NCI-H2081 treated with DMSO at 0.1 percent for 48 hours (cell line): ENCODE results near the gene LRRTM4.
A peak's percentile ranks its signal among the peaks of the same experiment; 100 is the strongest.
"Not testable (repeated sequence)": the region's sequence is repeated elsewhere in the genome, so short reads cannot be mapped to it uniquely, and the experiment has no call there.

Source experiments
- DNase-seq: peaks from one replicate; lab custom pipeline; 2025; lab: John Stamatoyannopoulos, UW

Gene LRRTM4

DNA sequence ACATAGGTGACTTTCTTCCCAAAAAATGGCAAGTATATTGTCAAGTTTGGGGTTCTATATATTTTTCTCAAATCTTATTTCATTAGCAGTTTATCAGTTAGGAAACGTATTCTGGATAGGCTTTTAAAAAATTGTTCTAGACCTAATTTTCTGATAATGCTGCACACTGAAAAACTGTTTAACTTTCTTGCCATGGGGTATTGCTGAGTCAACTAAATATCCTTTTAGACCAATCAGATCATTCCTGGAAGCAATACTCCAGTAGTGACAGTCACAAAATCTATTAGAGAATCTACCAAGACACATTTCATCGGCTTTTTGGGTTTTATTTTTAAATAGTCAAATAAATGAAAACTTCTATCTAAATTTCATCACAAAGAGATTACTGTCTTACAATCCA is 440.6 kb downstream of the LRRTM4 start:
- no peak for DNase-seq

DNA sequence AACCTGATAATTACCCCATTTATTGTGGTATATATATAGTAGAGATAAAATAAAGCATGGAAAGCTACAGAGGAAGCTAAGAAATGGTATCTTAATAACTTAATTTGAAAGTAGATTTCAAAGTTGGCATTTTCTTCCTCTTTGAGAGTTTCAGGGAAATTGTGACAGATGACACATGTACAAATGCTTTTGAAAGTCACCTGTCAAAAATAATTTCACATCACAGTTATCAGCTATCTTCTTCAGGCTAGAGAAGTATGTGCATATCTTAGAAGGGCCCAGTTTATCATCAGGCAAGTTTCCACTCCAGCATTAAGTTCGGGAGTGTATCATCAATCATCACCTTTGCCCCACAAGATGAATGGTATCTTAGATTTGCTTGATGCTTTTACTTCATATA is 457.9 kb downstream of the LRRTM4 start:
- no peak for DNase-seq

DNA sequence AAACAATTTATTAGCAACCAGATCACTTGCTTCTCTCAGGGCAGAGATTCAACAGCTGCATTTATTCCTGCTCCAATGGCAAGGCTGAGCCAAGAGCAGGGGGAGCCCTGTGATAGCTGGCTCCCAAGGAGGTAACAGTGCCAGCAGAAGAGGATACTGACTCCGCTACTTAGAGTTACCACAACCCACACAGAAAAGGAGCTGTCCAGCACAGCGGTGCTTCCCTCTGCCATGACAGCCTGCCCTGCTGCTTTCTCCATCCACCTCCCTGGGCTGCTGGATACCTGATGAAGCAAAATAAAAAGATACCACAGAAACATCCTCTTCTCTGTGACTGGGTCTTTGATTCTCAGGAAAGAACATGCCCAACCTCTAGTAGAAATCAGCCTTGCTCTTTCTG is 467.2 kb downstream of the LRRTM4 start:
- no peak for DNase-seq

DNA sequence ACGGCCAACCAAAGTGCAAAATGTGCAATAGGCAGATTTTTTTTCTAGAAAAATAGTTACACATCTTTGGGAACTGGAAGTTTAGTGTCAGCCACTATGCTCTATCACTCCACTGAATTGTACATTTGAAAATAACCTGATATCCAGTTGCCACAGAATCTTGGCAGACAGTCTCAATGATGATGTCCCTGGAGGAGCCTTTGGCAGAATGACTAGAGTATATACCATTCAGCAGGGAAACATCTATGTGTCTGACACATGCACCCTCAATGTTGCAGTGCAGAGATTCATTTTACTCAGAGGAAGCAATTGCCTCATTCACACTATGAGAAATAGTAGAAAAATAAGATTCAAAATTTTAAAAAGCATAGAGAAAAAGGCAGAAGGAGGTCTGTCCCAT is 475.8 kb downstream of the LRRTM4 start:
- DNase-seq, result no peak

DNA sequence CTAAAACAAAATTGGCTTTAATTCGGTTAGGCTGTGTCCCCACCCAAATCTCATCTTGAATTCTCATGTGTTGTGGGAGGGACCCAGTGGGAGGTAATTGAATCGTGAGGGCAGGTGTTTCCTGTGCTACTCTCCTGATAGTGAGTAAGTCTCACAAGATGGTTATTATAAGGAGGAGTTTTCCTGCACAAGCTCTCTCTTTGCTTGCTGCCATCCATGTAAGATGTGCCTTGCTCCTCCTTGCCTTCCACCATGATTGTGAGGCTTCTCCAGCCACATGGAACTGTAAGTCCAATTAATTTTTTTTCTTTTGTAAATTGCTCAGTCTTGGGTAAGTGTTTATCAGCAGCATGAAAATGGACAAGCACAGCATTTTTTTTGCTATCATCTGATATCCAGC is 476.7 kb downstream of the LRRTM4 start:
- DNase-seq, result not testable (repeated sequence)

DNA sequence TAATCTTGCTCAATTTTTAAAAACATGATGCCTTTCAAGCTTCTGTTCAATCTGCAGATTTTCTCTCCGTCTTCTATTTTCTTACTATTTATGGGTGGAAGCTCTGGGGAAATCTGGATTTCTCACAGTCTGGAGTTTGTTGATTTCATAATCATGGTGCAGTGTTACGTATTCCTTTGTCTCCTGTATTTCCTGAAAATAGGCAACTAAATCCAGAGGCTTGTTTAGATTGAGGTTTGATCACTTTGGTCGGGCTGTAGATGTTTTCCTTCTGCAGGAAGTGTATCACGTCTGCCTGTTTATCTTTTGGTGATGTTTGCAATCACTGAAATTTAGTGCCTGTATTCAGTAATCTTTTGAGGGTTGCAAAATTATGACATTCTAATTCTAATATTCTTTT is 487.7 kb downstream of the LRRTM4 start:
- no peak for DNase-seq

DNA sequence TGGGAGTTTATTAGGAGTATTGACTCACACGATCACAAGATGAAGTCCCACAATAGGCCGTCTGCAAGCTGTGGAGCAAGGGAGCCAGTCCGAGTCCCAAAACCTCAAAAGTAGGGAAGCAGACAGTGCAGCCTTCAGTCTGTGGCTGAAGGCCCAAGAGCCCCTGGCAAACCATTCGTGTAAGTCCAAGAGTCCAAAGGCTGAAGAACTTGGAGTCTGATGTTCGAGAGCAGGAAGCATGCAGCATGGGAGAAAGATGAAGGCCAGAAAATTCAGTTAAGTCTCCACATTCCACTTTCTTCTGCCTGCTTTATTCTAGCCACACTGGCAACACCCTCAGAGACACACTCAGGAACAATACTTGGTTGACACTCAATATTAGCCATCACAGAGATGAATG is 492.9 kb downstream of the LRRTM4 start:
- not testable (repeated sequence) for DNase-seq

DNA sequence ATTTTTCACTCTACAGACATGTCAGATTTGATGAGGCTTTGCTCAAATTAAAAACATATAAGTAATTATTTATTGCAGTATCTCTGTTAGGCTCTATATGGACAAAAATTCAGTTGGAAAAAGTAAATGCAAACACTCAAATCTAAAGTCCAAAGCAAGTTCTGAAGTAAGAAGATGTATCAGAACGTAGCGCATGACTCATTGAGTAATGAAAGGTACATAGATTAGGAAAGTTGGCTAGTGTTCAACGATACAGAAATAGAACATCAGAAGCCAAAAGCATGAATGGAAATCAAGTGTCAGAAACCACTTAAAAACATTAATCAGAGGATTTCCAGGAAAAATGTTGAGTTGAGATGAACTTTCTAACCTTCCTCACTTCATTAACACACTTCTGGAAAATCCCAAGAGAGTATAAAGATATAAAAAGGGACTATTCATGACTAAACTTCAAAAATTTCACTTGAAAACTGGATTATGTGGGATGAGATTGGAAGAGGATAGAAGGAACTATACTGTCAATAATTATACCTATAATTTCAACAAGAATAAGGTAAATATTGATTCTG is 494.1 kb downstream of the LRRTM4 start:
- no peak for DNase-seq

DNA sequence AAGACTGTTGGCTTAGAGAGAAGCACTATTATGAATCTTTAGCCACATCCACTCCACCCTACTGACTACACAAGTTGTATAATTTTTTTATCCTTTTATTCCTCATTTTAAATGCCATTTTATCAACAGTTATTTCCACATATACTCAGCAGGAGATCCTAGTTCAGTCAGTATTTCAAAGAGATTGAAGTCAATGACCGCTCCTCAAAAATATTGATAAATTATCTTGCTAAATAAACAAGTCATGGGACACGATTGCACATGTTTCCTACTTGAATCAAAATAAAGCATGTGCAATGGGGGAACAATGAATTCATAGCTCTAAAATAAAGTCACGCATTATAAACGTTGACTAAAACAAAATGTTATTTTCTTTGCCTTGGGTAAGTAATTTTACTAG is 496.5 kb downstream of the LRRTM4 start:
- DNase-seq, result no peak

DNA sequence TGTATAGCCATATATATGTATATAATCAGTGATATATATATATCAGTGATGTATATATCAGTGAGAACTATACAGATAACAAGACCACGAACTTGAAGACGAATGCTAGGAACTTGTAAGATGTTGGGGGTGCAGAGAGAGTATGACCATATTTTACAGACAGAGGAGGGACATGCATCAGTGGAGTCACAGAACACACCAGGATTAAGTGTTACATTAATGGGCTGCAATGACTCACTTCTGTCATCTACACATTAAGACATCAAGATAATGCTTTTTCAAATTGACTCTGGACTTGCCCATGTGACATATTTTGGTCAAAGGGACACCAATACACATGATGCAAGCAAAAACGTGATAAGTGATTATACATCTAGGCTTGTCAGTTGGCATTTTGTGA is 501.0 kb downstream of the LRRTM4 start:
- no peak for DNase-seq

DNA sequence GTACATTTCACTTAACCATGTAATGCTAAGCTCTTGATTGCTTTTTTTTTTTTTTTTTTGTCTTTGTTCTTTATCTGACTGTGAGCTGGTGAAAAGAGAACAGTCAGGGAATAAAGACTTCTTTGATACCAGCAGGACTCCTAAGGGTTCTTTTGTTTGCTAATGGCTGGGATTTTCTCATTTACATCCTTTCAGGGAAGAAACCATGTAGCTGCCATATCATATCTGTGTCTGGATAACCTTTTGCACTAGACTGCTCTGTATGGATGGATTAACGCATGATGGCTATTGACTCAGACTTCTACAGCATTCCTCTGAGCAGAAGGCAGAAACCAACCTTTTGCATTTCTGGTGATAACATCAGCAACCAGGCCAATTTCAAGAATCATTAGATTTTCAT is 504.0 kb downstream of the LRRTM4 start:
- no peak for DNase-seq

DNA sequence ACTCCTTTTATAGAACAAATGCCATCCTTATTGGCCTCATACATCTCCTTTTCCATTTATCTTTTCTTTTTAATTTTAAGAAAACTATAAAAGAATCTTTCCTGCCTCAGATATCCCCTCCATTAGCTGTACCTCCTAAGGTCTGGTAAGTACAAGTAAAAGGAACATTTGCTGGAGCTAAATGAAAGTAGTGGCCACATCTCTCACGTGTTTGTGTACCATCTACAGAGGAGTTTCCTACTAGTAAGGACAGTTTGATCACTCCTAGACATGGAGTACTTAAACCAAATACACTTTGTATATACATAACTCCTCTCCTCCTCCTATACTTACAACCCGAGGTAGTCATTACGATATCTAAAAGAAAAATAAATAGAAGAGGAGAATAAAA is 504.8 kb downstream of the LRRTM4 start:
- DNase-seq, result no peak

DNA sequence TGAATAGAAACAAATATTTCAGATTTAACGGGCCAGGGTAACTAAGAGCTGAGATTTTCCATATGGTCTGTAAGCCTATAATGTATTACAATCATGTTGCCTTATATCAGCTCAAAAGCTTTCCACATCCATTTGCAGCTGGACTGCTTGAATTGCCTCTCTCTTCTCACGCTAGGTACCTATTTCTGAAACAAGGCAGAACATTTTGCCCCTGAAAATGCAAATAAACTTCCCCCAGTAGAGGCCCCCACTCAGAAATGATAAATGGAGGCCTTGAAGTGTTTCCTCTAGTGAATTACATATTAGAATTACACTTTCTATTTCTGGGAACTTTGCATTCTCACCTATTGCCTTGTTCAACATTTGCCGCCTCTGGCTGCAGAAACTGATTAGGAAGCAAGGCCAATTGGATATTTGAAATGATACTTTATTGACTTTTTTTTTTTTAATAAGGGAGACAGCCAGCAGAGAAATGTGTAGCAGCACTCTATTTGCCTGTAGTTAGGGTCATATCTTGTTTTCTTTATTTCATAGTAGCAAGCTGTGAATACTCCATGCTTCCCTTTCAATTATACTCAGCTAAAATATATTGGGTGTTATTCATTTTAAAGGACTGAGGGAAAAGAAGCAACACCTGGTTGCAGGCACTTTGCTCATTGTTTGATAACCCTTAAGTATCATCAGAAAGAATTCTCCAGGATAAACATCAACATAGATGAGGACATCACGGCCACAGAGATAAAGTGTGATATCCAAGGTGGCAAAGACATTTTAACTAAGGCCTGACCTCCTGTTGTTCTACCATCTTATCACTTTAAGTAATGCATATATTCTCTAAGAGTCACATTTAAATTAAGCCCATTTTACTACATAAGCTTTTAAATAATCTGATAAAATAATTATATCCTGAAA is 505.5 kb downstream of the LRRTM4 start:
- no peak for DNase-seq

DNA sequence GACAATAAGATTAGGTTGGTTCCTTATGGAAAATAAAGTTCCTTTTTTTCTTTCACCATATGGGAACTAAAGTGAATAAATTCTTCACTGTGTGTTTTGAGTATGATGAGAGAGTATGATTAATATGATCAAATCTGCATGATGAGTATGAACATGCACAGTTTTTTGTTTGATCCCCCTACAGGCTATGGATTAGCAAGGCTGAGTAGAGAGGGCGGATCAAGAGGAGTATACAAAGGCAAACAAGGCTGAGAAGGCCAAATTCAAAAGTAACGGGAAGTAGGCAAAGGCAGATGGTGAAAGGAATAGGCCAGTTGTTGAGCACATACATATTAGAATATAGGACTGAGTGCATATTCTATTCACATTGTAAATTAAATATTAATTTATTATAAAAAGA is 508.2 kb downstream of the LRRTM4 start:
- no peak for DNase-seq

DNA sequence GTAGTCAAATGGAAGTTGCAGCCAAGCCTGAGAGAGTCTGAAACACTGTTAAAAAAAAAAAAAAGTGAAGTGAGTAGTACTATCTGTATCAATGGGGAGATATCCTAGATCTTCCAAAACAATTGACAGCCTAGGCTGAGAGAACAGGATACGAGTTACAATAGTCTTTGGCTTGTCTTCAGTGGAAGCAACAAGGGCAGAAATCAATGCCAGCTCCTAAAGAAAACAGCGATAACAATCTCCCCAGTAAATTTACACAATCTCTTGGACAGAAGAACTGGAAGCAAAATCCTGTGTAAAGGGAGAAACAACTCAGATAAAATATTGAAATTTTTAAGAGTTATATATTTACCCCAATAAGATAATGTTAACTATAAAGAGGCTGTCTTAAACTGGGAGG is 508.7 kb downstream of the LRRTM4 start:
- DNase-seq, result no peak

DNA sequence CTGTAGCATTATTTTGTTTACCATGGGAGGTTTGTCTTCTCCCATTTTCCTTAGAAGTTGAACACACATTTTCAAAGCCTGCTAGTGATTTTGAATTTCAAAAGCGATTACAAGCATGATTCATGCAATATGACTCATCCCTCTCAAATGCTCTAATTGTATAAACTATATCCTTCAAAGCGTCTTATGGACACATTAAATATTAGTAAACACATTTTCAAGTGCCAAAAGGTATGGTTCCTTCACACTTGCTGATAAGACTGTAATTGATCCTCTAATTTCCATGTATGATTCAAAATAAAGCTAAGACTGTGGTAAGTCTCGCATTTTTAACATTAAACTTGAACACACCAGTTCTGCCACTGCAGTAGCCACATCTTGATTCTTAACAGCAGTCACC is 512.9 kb downstream of the LRRTM4 start:
- DNase-seq, result no peak

DNA sequence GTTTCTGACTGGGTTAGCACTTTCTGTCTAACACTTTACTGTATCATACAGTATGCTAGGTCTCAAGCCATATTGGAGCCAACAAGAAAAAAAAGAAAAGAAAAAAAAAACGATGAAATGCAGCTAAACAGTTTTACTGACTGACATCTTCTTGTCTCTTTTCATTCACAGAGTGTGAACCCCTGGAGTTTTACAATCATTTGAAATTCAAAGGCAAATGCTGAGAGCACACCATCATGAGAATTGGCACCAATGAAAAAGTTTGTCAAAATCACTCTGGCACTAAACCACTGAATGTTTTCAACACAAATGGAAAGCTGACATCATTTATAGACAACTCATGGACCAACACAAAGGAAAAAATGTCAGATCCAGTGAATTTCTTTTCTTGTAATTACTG is 513.3 kb downstream of the LRRTM4 start:
- DNase-seq, result no peak

DNA sequence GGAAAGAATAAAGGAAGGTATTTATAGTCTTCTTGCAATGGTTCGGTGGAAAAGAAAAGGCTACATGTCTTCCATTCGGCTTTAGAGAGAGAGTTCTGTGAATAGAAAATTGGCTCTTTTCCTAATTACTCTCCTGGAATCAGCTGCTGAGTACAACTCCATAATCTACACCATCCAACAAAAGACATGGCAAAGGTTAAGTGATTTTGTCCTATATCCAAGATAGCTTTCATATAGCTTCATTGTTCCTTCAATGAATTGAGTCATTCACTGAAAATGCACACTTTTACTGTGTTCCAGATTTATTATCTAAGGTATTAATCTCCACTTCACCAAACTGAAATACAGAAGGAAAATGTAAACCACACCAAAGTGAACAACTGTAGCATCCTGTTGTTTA is 514.5 kb downstream of the LRRTM4 start:
- peak; percentile 65 for DNase-seq

DNA sequence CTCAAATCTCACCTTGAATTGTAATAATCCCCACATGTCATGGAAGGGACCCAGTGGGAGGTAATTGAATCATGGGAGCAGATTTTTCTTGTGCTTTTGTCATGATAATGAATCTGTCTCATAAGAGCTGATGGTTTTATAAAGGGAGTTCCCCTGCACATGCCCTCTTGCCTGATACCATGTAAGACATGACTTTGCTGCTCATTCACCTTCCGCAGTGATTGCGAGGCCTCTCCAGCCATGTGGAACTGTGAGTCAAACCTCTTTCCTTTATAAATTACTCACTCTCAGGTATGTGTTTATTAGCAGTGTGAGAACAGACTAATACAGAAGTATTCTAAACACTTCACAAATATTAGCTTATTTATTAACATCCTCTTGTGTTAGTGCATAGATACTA is 516.7 kb downstream of the LRRTM4 start:
- no peak for DNase-seq

DNA sequence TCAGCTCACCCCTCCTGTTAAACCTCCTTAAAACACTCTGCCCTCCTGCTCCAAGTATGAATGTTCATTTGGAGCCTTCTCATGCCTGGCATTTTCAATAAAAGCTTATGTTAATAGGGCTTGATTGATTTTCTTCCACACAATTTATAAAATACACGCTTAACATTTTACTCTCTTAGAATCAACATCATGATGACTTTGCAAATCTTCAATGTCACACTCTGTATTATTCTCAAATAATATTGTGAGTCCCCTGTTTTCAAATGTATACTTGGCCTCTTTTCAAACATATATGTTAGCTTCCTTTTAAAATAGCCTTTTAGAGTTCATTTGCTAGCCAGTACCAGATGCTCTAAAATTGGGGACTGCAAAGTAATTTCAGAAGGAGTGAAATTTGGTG is 520.3 kb downstream of the LRRTM4 start:
- no peak for DNase-seq

DNA sequence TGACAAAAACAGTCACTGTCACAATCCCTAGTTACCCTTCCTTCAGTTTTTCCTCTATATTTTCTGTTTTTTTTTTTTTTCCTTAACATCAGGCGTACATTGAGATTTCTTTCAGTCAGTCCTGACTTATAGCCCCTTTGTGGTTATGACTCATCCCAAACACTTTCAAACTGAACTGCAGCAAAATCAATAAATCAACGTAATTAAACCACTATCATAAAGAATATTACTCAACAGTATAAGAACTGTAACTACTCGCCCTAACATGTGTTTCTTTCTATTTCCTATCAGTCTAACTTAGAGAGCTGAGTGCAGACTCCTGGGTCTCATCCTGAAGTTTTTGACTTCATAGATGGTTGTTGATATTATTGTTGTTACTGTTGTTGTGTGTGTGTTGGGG is 523.5 kb downstream of the LRRTM4 start:
- DNase-seq, result no peak

DNA sequence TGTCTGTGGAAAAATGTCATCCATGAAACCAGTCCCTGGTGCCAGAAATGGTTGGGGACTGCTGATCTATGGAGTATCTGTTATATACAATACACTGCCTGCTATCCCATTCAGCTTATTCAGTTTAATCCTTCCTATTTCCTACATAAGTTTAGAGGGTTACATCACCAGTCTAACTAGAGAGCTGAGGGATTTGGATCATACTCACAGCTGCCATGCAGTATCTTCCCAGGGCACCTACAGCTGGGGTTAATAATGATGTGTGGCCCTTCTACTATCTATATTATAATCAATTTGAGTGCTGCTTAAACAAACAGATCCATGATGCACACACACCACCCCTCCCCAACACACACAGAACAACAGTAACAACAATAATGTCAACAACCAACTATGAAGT is 524.0 kb downstream of the LRRTM4 start:
- DNase-seq, result no peak

DNA sequence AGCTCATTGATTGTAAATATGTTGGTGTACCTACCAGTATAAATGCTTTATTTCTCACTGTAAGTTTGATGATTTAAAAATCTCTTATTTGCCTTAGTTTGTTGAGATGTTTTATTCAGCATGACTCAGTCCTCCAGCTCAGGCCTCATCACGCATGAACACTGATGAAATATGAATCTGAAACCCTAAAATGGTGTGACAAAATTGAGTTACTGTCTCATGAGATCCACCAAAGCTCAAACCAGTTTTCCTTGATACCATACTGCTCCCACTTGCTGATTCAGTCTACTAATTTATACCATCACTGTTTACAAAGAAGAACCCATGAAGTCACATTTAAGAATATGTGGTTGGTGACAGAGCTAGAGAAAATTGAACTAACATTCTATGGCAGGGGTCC is 524.9 kb downstream of the LRRTM4 start:
- no peak for DNase-seq
